Activated T-helper 2 cell treated with anti-CD3 and anti-CD28 coated beads, Interferon-gamma antibody, Interleukin-2, Interleukin-4, amounts not matched to agents 10 μg/mL and 5 μg/mL and 100 μg/mL, durations not matched to agents 14 hours and 24 hours and 36 hours (primary cell): Measurements from ENCODE around the gene CORO6. TPM values are rescaled to one million over a fixed set of nuclear protein-coding genes. Genes with fewer than 3 reads are reported as not detected.
A peak's percentile ranks its signal among the peaks of the same experiment; 100 is the strongest.

Experiments used
- DNase-seq: peaks from one replicate; pipeline ENCODE4 v3.0.0; 2021; ENCODE audit warnings: low spot score
- H3K27ac Mint-ChIP-seq: one replicate; pipeline ENCODE4 v1.8.0; 2021; ENCODE audit warnings: mixed read lengths
- H3K27me3 Mint-ChIP-seq: one replicate; pipeline ENCODE4 v1.8.0; 2021; ENCODE audit warnings: low read depth, mixed read lengths
- H3K36me3 Mint-ChIP-seq: one replicate; pipeline ENCODE4 v1.8.0; 2021; ENCODE audit warnings: low read depth, mixed read lengths
- H3K4me1 Mint-ChIP-seq: one replicate; pipeline ENCODE4 v1.8.0; 2021; ENCODE audit warnings: low read depth, mixed read lengths
- H3K4me3 Mint-ChIP-seq: one replicate; pipeline ENCODE4 v1.8.0; 2021; ENCODE audit warnings: low read depth, mild to moderate bottlenecking, moderate library complexity, mixed read lengths
- H3K9me3 Mint-ChIP-seq: one replicate; pipeline ENCODE4 v1.8.0; 2021; ENCODE audit warnings: mixed read lengths
- intact Hi-C: fragments of 100-400 bp; cut with micrococcal nuclease; formaldehyde crosslinking; loops from one replicate; pipeline ENCODE4 v1.15.1; 2023
- total RNA-seq: library from RNA; stranded (reverse); gene quantifications from 2 replicates; pipeline ENCODE4 v1.2.3, GENCODE V29; 2022

CORO6 gene
- total RNA-seq, 1 donor from 2014 or later, result 3.1 TPM

- H3K4me1 Mint-ChIP-seq, result no peaks in the 10 kb centered on the region
- no peak overlapping the region for H3K27ac Mint-ChIP-seq
- H3K27me3 Mint-ChIP-seq, result no peaks in the 10 kb centered on the region
- H3K9me3 Mint-ChIP-seq, result no peaks in the 10 kb centered on the region
- no peaks in the 10 kb centered on the region for H3K36me3 Mint-ChIP-seq
- intact Hi-C loops, result no loop called here
- DNase-seq, result no peak
- H3K4me3 Mint-ChIP-seq, result no peak overlapping the region
Measured at GRCh38 chr17:29607557-29608195, 15.0 kb downstream of the CORO6 start.

DNA sequence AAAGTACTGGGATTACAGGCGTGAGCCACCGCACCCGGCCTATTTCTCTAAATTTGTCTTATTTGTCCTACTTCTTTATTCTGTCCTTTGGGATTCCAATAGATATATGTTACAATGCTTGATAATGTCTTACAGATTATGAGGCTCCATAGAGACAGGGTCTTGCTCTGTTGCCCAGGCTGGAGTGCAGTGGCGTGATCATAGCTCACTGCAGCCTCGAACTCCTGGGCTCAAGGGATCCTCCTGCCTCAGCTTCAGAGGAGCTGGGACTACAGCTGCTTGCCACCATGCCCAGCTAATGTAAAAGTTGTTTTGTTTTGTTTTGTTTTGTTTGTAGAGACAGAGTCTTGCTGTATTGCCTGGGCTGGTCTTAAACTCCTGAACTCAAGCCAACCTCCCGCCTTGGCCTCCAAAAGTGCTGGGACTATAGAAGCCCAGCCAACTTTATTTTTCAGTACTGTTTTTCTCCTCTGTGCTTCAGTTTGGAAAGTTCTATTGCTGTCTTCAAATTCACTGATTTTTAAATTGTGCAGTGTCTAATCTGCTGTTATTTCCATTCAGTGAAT is 19.5 kb downstream of the CORO6 start:
- DNase-seq, result no peak
- no peaks in the 10 kb centered on the region for H3K27me3 Mint-ChIP-seq
- H3K36me3 Mint-ChIP-seq, result no peaks in the 10 kb centered on the region
- no peak overlapping the region for H3K4me3 Mint-ChIP-seq
- H3K4me1 Mint-ChIP-seq, result peaks cover 6% of the 10 kb centered on the region
- H3K9me3 Mint-ChIP-seq, result no peaks in the 10 kb centered on the region
- intact Hi-C loops, result no loop called here
- H3K27ac Mint-ChIP-seq, result no peak overlapping the region

- Mint-ChIP-seq H3K27me3 (no peaks in the 10 kb centered on the region), H3K36me3 (no peaks in the 10 kb centered on the region), H3K9me3 (no peaks in the 10 kb centered on the region), H3K4me1 (peaks cover 9% of the 10 kb centered on the region), H3K27ac (no peak overlapping the region), H3K4me3 (no peak overlapping the region)
- intact Hi-C loops, result no loop called here
- DNase-seq, result no peak
Measured at GRCh38 chr17:29597361-29598172, 25.1 kb downstream of the CORO6 start.

DNA sequence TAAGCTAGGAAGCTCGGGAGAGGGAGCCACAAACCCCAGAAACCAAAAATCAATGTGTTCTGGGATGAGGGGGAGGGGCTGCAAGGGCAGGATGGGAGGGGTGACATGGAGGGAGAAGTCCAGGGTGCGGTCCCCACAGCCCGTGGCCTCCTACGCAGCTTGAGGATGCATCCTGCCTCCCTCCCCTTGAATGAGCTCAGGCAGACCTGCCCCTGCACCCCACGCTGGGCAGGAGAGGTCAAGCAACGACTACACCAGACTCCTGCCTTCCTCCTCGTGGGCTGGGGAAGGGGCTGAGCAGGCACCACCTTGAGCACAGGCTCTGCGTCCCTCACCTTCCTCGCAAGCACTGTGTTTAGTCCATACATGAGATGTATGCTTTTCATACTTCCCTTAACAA is 25.9 kb downstream of the CORO6 start:
- H3K4me3 Mint-ChIP-seq, result no peak overlapping the region
- H3K9me3 Mint-ChIP-seq, result no peaks in the 10 kb centered on the region

GRCh38 chr17:29595943-29596774 is 26.6 kb downstream of the CORO6 start:
- no peak overlapping the region for H3K27ac Mint-ChIP-seq
- H3K4me3 Mint-ChIP-seq, result no peak overlapping the region
- DNase-seq, result no peak
- H3K36me3 Mint-ChIP-seq, result no peaks in the 10 kb centered on the region
- peaks cover 22% of the 10 kb centered on the region for H3K4me1 Mint-ChIP-seq
- no peaks in the 10 kb centered on the region for H3K27me3 Mint-ChIP-seq
- intact Hi-C loops, result no loop called here
- no peaks in the 10 kb centered on the region for H3K9me3 Mint-ChIP-seq

More for the DNA sequence above, 25.9 kb downstream of the CORO6 start:
- peaks cover 16% of the 10 kb centered on the region for H3K4me1 Mint-ChIP-seq
- intact Hi-C loops, result no loop called here
- H3K27me3 Mint-ChIP-seq, result no peaks in the 10 kb centered on the region
- H3K27ac Mint-ChIP-seq, result no peak overlapping the region
- H3K36me3 Mint-ChIP-seq, result no peaks in the 10 kb centered on the region
- DNase-seq, result no peak

GRCh38 chr17:29595107-29595942 is 27.4 kb downstream of the CORO6 start:
- DNase-seq, result no peak
- Mint-ChIP-seq H3K27ac (no peak overlapping the region), H3K9me3 (no peaks in the 10 kb centered on the region), H3K27me3 (no peaks in the 10 kb centered on the region), H3K4me1 (peaks cover 24% of the 10 kb centered on the region), H3K4me3 (no peak overlapping the region), H3K36me3 (no peaks in the 10 kb centered on the region)
- intact Hi-C loops, result no loop called here

DNA sequence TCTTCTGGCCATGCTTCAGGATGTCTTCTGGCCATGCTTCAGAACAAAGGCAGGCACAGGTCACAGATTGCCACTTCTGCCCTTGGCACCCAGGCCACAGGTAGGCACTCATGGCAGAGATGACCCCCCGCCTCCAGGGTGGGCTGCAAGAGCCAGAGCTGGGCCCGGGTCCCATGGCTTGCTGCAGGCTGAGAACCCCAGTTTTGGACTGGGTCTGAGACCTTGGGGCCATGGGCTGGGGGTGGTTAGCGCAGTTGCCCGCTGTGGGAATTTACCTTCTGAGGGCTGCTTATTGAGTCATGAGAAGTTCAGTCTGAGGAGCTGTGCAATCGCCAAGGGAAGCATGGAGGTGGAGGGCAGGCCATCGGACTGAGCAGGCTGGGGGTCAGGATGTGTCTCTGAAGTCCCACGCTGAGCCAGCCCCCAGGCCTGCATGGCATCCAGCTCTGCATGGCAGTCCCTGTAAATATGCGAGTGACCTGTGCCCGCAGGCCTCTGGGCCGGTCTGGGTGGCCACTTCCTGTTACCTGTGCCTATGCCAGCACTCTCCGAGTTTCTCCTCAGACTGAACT is 28.1 kb downstream of the CORO6 start:
- H3K4me1 Mint-ChIP-seq, result peaks cover 26% of the 10 kb centered on the region
- no peaks in the 10 kb centered on the region for H3K27me3 Mint-ChIP-seq
- H3K36me3 Mint-ChIP-seq, result no peaks in the 10 kb centered on the region
- peak overlapping the region; percentile 75 for H3K4me3 Mint-ChIP-seq
- H3K9me3 Mint-ChIP-seq, result no peaks in the 10 kb centered on the region
- no peak for DNase-seq
- H3K27ac Mint-ChIP-seq, result no peak overlapping the region
- intact Hi-C loops, result no loop called here

GRCh38 chr17:29593591-29594518 is 28.9 kb downstream of the CORO6 start:
- Mint-ChIP-seq H3K27ac (no peak overlapping the region), H3K27me3 (no peaks in the 10 kb centered on the region), H3K4me3 (peak overlapping the region; percentile 75), H3K36me3 (no peaks in the 10 kb centered on the region), H3K4me1 (peaks cover 26% of the 10 kb centered on the region), H3K9me3 (no peaks in the 10 kb centered on the region)
- intact Hi-C loops, result no loop called here
- DNase-seq, result no peak

DNA sequence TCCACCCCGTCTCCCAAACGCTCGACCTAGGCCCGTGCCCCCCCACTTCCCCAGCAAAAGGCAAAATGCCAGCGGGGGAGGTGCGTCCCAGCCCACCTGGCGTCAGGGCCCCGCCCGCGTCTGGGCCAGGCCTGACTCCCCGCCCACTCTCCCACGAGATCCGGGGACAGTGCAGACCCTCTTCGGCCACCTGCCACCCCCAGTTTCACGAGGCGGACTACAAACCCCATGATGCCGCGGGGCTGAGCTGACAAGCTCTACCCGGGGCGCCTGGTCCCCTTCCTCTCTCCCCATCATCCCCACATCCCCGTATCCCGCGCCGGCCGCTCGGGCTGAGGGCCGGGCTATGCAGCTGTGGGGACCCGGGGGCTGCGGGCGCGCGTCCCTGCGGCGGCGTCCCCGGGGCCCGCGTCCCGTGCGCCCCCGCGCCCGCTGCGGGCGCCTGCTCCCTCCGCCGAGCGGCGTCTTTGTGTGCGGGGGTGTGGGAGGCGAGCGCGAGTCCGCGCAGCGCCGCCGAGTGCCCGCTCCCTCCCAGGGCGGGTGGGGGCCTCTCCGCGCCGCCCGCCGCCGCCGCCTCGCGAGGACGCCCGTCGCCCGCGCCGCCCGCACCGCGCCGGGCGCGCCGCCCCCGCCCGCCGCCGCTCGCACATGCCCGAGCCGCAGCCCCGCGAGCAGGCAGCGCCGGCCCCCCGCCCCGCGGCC is 29.7 kb downstream of the CORO6 start, which contains the start of gene ANKRD13B:
Gene ANKRD13B, plus strand, starts transcription at position 283 of the 702 bp plus-strand sequence. CDS start 490 bp downstream, outside the sequence.
- DNase-seq, result peak; percentile 25
- H3K4me3 Mint-ChIP-seq, result peak within 1 kb of the TSS; percentile 87
- no peak within 1 kb of the TSS for H3K27ac Mint-ChIP-seq
- H3K9me3 Mint-ChIP-seq, result no peaks in the 10 kb centered on the region
- H3K36me3 Mint-ChIP-seq, result no peaks in the 10 kb centered on the region
- intact Hi-C loops, result no loop called here
- peaks cover 29% of the 10 kb centered on the region for H3K4me1 Mint-ChIP-seq
- H3K27me3 Mint-ChIP-seq, result no peaks in the 10 kb centered on the region

DNA sequence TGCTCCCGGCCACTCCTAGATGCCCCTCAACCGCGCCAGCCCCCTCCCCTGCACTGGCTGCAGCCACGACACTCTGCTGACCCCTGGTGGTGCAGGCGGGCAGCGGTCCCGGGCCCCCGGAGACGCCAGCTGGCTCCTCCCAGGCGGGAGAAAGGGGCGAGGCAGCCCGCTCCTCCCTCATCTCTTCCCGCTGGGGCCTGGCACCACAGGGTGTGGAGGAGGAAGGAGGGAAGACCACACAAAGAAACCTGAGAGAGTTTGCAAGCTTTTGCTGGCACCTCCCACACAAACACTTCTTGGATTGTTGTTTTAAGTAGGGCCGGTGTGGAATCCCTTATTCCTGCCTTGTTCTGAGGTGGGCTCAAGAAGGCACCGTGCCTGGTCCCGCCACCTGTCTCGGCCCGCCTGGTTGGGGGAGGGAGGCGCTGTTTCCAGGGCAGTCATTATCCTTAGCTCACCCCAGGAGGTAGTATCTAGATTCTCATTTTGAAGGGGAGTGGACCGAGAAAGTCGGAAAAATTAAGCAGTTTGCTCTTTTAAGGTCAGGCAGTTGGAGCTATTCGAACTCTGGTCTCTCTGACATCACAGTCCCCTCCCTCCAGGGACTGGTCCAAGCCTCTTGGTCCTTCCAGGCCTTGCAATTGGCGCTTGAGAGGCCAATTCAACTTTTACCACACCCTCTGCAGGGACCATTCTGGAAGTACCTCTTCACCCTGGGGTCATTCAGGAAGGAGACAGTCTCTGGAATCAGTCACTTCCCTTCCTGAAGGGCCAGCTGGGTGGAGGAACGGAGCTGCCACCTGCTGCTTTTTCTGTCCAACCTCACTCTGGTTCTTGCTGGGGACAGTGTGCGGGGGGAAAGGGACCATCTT is 30.7 kb downstream of the CORO6 start:
- Mint-ChIP-seq H3K36me3 (no peaks in the 10 kb centered on the region), H3K27ac (peak overlapping the region; percentile 80), H3K4me1 (peaks cover 37% of the 10 kb centered on the region), H3K4me3 (peak overlapping the region; percentile 87), H3K27me3 (no peaks in the 10 kb centered on the region), H3K9me3 (no peaks in the 10 kb centered on the region)
- intact Hi-C loops, result loop anchor here (1.0 kb wide), 1 partner anchor 21 kb away; no protein-coding TSS in a partner anchor
- peak; percentile 73 for DNase-seq
